ENCODE results near the gene KRT222. TPM values are rescaled to one million over a fixed set of nuclear protein-coding genes. Genes with fewer than 3 reads are reported as not detected.

The KRT222 gene
- total and polyA plus RNA-seq, 2 of the 13 experiments (the other 11 are each of a cell fraction or from before 2014, with no cell fraction given): not detected

GRCh38 chr17:40647624-40648383 is 17.2 kb downstream of the KRT222 start, which contains the start of gene SMARCE1 (continued):
- TF ChIP-seq, protein P1, sequence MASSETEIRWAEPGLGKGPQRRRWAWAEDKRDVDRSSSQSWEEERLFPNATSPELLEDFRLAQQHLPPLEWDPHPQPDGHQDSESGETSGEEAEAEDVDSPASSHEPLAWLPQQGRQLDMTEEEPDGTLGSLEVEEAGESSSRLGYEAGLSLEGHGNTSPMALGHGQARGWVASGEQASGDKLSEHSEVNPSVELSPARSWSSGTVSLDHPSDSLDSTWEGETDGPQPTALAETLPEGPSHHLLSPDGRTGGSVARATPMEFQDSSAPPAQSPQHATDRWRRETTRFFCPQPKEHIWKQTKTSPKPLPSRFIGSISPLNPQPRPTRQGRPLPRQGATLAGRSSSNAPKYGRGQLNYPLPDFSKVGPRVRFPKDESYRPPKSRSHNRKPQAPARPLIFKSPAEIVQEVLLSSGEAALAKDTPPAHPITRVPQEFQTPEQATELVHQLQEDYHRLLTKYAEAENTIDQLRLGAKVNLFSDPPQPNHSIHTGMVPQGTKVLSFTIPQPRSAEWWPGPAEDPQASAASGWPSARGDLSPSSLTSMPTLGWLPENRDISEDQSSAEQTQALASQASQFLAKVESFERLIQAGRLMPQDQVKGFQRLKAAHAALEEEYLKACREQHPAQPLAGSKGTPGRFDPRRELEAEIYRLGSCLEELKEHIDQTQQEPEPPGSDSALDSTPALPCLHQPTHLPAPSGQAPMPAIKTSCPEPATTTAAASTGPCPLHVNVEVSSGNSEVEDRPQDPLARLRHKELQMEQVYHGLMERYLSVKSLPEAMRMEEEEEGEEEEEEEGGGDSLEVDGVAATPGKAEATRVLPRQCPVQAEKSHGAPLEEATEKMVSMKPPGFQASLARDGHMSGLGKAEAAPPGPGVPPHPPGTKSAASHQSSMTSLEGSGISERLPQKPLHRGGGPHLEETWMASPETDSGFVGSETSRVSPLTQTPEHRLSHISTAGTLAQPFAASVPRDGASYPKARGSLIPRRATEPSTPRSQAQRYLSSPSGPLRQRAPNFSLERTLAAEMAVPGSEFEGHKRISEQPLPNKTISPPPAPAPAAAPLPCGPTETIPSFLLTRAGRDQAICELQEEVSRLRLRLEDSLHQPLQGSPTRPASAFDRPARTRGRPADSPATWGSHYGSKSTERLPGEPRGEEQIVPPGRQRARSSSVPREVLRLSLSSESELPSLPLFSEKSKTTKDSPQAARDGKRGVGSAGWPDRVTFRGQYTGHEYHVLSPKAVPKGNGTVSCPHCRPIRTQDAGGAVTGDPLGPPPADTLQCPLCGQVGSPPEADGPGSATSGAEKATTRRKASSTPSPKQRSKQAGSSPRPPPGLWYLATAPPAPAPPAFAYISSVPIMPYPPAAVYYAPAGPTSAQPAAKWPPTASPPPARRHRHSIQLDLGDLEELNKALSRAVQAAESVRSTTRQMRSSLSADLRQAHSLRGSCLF (CRISPR knock-in tag; IDR thresholded peaks at IDR 0.05; ENCODE audit: borderline replicate concordance): 0 out of 2 replicates have a peak, but pooled peaks have one; percentile 52
- TF ChIP-seq ZNF260 (CRISPR knock-in tag; IDR thresholded peaks at IDR 0.05; ENCODE audit: borderline replicate concordance, low read depth) (no peak), DBP (CRISPR knock-in tag; IDR thresholded peaks at IDR 0.05; ENCODE audit: not compliant biosample characterization) (no peak), MEIS2 (CRISPR knock-in tag; IDR thresholded peaks at IDR 0.05) (peak; percentile 36; the same call in 1 of the 2 replicates), FOSL1 (CRISPR knock-in tag; IDR thresholded peaks at IDR 0.05; ENCODE audit: borderline replicate concordance) (0 out of 2 replicates have a peak, but pooled peaks have one; percentile 22), TRIM24 (CRISPR knock-in tag; IDR thresholded peaks at IDR 0.05) (no peak), NCOR1 (IDR thresholded peaks at IDR 0.05; ENCODE audit: borderline replicate concordance, low read length) (peak; percentile 71), NFATC3 (CRISPR knock-in tag; IDR thresholded peaks at IDR 0.05) (peak; percentile 62; the same call in 1 of the 2 replicates)
- TF ChIP-seq, protein P2, sequence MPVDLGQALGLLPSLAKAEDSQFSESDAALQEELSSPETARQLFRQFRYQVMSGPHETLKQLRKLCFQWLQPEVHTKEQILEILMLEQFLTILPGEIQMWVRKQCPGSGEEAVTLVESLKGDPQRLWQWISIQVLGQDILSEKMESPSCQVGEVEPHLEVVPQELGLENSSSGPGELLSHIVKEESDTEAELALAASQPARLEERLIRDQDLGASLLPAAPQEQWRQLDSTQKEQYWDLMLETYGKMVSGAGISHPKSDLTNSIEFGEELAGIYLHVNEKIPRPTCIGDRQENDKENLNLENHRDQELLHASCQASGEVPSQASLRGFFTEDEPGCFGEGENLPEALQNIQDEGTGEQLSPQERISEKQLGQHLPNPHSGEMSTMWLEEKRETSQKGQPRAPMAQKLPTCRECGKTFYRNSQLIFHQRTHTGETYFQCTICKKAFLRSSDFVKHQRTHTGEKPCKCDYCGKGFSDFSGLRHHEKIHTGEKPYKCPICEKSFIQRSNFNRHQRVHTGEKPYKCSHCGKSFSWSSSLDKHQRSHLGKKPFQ (CRISPR knock-in tag; IDR thresholded peaks at IDR 0.05; ENCODE audit: insufficient replicate concordance): peak; percentile 83
- TF ChIP-seq, protein P3, sequence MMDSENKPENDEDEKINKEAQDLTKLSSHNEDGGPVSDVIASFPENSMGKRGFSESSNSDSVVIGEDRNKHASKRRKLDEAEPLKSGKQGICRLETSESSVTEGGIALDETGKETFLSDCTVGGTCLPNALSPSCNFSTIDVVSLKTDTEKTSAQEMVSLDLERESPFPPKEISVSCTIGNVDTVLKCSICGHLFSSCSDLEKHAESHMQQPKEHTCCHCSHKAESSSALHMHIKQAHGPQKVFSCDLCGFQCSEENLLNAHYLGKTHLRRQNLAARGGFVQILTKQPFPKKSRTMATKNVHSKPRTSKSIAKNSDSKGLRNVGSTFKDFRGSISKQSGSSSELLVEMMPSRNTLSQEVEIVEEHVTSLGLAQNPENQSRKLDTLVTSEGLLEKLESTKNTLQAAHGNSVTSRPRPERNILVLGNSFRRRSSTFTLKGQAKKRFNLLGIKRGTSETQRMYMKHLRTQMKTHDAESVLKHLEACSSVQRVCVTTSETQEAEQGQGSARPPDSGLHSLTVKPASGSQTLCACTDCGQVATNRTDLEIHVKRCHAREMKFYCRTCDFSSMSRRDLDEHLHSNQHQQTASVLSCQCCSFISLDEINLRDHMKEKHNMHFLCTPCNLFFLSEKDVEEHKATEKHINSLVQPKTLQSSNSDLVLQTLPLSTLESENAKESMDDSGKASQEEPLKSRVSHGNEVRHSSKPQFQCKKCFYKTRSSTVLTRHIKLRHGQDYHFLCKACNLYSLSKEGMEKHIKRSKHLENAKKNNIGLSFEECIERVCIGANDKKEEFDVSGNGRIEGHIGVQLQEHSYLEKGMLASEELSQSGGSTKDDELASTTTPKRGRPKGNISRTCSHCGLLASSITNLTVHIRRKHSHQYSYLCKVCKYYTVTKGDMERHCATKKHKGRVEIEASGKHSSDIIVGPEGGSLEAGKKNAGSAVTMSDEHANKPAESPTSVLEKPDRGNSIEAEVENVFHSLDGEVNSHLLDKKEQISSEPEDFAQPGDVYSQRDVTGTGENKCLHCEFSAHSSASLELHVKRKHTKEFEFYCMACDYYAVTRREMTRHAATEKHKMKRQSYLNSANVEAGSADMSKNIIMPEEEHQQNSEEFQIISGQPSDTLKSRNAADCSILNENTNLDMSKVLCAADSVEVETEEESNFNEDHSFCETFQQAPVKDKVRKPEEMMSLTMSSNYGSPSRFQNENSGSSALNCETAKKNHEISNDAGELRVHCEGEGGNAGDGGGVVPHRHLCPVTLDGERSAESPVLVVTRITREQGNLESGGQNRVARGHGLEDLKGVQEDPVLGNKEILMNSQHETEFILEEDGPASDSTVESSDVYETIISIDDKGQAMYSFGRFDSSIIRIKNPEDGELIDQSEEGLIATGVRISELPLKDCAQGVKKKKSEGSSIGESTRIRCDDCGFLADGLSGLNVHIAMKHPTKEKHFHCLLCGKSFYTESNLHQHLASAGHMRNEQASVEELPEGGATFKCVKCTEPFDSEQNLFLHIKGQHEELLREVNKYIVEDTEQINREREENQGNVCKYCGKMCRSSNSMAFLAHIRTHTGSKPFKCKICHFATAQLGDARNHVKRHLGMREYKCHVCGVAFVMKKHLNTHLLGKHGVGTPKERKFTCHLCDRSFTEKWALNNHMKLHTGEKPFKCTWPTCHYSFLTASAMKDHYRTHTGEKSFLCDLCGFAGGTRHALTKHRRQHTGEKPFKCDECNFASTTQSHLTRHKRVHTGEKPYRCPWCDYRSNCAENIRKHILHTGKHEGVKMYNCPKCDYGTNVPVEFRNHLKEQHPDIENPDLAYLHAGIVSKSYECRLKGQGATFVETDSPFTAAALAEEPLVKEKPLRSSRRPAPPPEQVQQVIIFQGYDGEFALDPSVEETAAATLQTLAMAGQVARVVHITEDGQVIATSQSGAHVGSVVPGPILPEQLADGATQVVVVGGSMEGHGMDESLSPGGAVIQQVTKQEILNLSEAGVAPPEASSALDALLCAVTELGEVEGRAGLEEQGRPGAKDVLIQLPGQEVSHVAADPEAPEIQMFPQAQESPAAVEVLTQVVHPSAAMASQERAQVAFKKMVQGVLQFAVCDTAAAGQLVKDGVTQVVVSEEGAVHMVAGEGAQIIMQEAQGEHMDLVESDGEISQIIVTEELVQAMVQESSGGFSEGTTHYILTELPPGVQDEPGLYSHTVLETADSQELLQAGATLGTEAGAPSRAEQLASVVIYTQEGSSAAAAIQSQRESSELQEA (CRISPR knock-in tag; IDR thresholded peaks at IDR 0.05; ENCODE audit: not compliant biosample characterization): peak; percentile 21

All from HepG2 (cell line).